IPS DF 4.7 (cell line): ENCODE data around the gene TEX14.
"Not testable (repeated sequence)": the region's sequence is repeated elsewhere in the genome, so short reads cannot be mapped to it uniquely, and the experiment has no call there.

Source experiments
- DNase-seq: peaks from one replicate; pipeline ENCODE4 v3.0.0-alpha.2; 2013; ENCODE audit warnings: low spot score; ENCODE audit errors: extremely low read depth

Gene TEX14

GRCh38 chr17:58601976-58602375, 89.9 kb downstream of the TEX14 start:
- no peak for DNase-seq

- DNase-seq = no peak
These were observed 94.5 kb downstream of the TEX14 start for GRCh38 chr17:58597371-58597770.

- no peak for DNase-seq
These were observed 96.6 kb downstream of the TEX14 start for GRCh38 chr17:58595194-58595792.

GRCh38 chr17:58593123-58593522, 98.7 kb downstream of the TEX14 start:
- DNase-seq = no peak

- no peak for DNase-seq
These were observed 100.4 kb downstream of the TEX14 start for GRCh38 chr17:58591455-58591854.

GRCh38 chr17:58590377-58590776, 101.5 kb downstream of the TEX14 start:
- no peak for DNase-seq

- no peak for DNase-seq
These were observed 104.1 kb downstream of the TEX14 start for GRCh38 chr17:58587713-58588117.

- no peak for DNase-seq
These were observed 105.7 kb downstream of the TEX14 start for GRCh38 chr17:58586009-58586644.

GRCh38 chr17:58585554-58585953, 106.3 kb downstream of the TEX14 start:
- no peak for DNase-seq

GRCh38 chr17:58583486-58583885, 108.4 kb downstream of the TEX14 start:
- DNase-seq = no peak

- not testable (repeated sequence) for DNase-seq
These were observed 109.1 kb downstream of the TEX14 start for GRCh38 chr17:58582718-58583117.

GRCh38 chr17:58580671-58581070, 111.2 kb downstream of the TEX14 start:
- no peak for DNase-seq

- no peak for DNase-seq
These were observed 114.1 kb downstream of the TEX14 start for GRCh38 chr17:58577696-58578095.

GRCh38 chr17:58576679-58577367, 115.0 kb downstream of the TEX14 start:
- DNase-seq = no peak

GRCh38 chr17:58575511-58575910, 116.3 kb downstream of the TEX14 start:
- DNase-seq = no peak

- DNase-seq = no peak
These were observed 117.8 kb downstream of the TEX14 start for GRCh38 chr17:58574025-58574424.

- no peak for DNase-seq
These were observed 119.0 kb downstream of the TEX14 start for GRCh38 chr17:58572846-58573245.

- no peak for DNase-seq
These were observed 121.1 kb downstream of the TEX14 start for GRCh38 chr17:58570758-58571157.

- DNase-seq = no peak
These were observed 122.6 kb downstream of the TEX14 start for GRCh38 chr17:58569196-58569595.

- no peak for DNase-seq
These were observed 123.6 kb downstream of the TEX14 start for GRCh38 chr17:58568044-58568799.

GRCh38 chr17:58565389-58566311, 126.2 kb downstream of the TEX14 start:
- no peak for DNase-seq
